K562 (cell line): ENCODE measurements around the gene RNGTT. TPM values are rescaled to one million over a fixed set of nuclear protein-coding genes. Genes with fewer than 3 reads are reported as not detected.

Experiments
- ATAC-seq: fragments of 200-7000 bp; cut with Tn5 transposase; 3 replicates; pipeline ENCODE4 v1.9.1; 2020; ENCODE audit warnings: moderate library complexity
- BruUV-seq: library from RNA; stranded (reverse); fragments of 400-500 nt; replicated peaks from 2 replicates; lab custom pipeline; 2021; lab: Mats Ljungman, UMichigan
- CTCF ChIA-PET: fragments of 300-600 bp; formaldehyde crosslinking; extraction: SDS; loops from one replicate; lab custom pipeline; 2021; ENCODE audit warnings: low intra/inter-chr PET ratio; lab: Yijun Ruan, JAX
- POLR2A ChIA-PET: fragments of 300-600, 350-650 bp; sonication (Branson Sonifier 250); formaldehyde crosslinking; extraction: SDS; loops from one replicate; lab custom pipeline; 2021; ENCODE audit warnings: antibody characterized with exemption, inconsistent platforms; lab: Yijun Ruan, JAX
- DNase-seq, 4 experiments: peaks; one replicate each; pipeline versions ENCODE4 v3.0.0 to v3.0.0-alpha.2; 2011 to 2018; ENCODE audit warnings: low spot score in 3 of 4, mixed read lengths in 3 of 4; ENCODE audit errors: extremely low read depth in 1 of 4
- FAIRE-seq: peaks from 2 replicates; lab custom pipeline; 2011; peaks lifted over from hg19 to GRCh38; lab: Jason Lieb, UNC
- H2AFZ ChIP-seq: 2 replicates; pipeline ENCODE4 v1.6.0; 2011; ENCODE audit warnings: low read depth, low read length, control low read depth, inconsistent platforms
- H3K27ac ChIP-seq: fragments of 200-600 bp; 3 replicates; pipeline ENCODE4 v1.8.0; 2011; ENCODE audit warnings: low read depth, mild to moderate bottlenecking, control low read depth, inconsistent platforms, low read length, moderate library complexity, mixed read lengths; ENCODE audit errors: extremely low read depth
- H3K27me3 ChIP-seq, 2 experiments: fragments of 300-600 bp in 1 of 2; 2 replicates in 1 of 2; 3 replicates in 1 of 2; pipeline versions ENCODE4 v1.6.0 to v1.8.0; 2011; ENCODE audit warnings: inconsistent platforms in 2 of 2, low read length in 2 of 2, mild to moderate bottlenecking in 1 of 2, mixed read lengths in 1 of 2, moderate library complexity in 1 of 2; ENCODE audit not compliant: control insufficient read depth in 2 of 2, insufficient read depth in 2 of 2
- H3K36me3 ChIP-seq: fragments of 300-600 bp; 3 replicates; pipeline ENCODE4 v1.8.0; 2011; ENCODE audit warnings: mild to moderate bottlenecking, low read length, inconsistent platforms; ENCODE audit not compliant: control insufficient read depth, insufficient read depth
- H3K4me1 ChIP-seq, 2 experiments: fragments of 200-600 bp in 1 of 2; replicated peaks in 1 of 2; 2 replicates in 1 of 2; 3 replicates in 1 of 2; pipeline versions ENCODE4 v1.5.1 to v1.8.0; 2011; ENCODE audit warnings: inconsistent platforms in 2 of 2, low read length in 2 of 2, mild to moderate bottlenecking in 1 of 2, mixed read lengths in 1 of 2, moderate library complexity in 1 of 2; ENCODE audit not compliant: control insufficient read depth in 2 of 2, insufficient read depth in 2 of 2
- H3K4me2 ChIP-seq: 2 replicates; pipeline ENCODE4 v1.6.1; 2011; ENCODE audit warnings: low read length, control low read depth, inconsistent platforms, mixed read lengths; ENCODE audit not compliant: insufficient read depth
- H3K4me3 ChIP-seq: fragments of 200-600 bp; sonication (generic), shearing (Covaris generic); 2 replicates; pipeline ENCODE4 v1.5.1; 2016; ENCODE audit warnings: control low read depth, inconsistent platforms
- H3K79me2 ChIP-seq: fragments of 200-600 bp; 3 replicates; pipeline ENCODE4 v1.8.0; 2011; ENCODE audit warnings: low read length, inconsistent platforms; ENCODE audit not compliant: control insufficient read depth, insufficient read depth
- H3K9ac ChIP-seq, 2 experiments: 2 replicates each; pipeline versions ENCODE4 v1.6.0 to v1.6.1; 2011; ENCODE audit warnings: low read depth in 2 of 2, low read length in 2 of 2, control low read depth in 1 of 2, inconsistent platforms in 1 of 2, mild to moderate bottlenecking in 1 of 2, mixed read lengths in 1 of 2; ENCODE audit not compliant: insufficient read depth in 1 of 2
- H3K9me1 ChIP-seq: one replicate; pipeline ENCODE4 v1.6.0; 2011; ENCODE audit warnings: inconsistent platforms, mild to moderate bottlenecking, low read length, moderate library complexity; ENCODE audit not compliant: control insufficient read depth, insufficient read depth
- H3K9me3 ChIP-seq: replicated peaks from 2 replicates; pipeline ENCODE4 v1.5.1; 2011; ENCODE audit warnings: low read depth, low read length, inconsistent platforms; ENCODE audit not compliant: control insufficient read depth, insufficient read depth
- H4K20me1 ChIP-seq: replicated peaks from 2 replicates; pipeline ENCODE4 v1.6.1; 2011; ENCODE audit warnings: low read length, inconsistent platforms, mixed read lengths; ENCODE audit not compliant: control insufficient read depth, insufficient read depth
- ARID2 ChIP-seq: fragments of 450-650 bp; IDR thresholded peaks from 2 replicates; pipeline ENCODE4 v1.6.1; 2017; ENCODE audit warnings: antibody characterized with exemption, mild to moderate bottlenecking
- CC2D1A ChIP-seq: fragments of 450-650 bp; IDR thresholded peaks from 2 replicates; pipeline ENCODE4 v1.6.1; 2017; ENCODE audit warnings: mild to moderate bottlenecking
- E2F6 ChIP-seq, 2 experiments: IDR thresholded peaks; 2 replicates each; pipeline ENCODE4 v1.6.1; 2011; ENCODE audit warnings: borderline replicate concordance in 1 of 2, control low read depth in 1 of 2, low read depth in 1 of 2, low read length in 1 of 2, mild to moderate bottlenecking in 1 of 2, mixed read lengths in 1 of 2, moderate library complexity in 1 of 2; ENCODE audit not compliant: insufficient read depth in 1 of 2, insufficient read length in 1 of 2, poor library complexity in 1 of 2, severe bottlenecking in 1 of 2; ENCODE audit errors: extremely low read depth in 1 of 2
- GTF3C2 ChIP-seq: IDR thresholded peaks from 3 replicates; pipeline ENCODE4 v1.6.1; 2011; ENCODE audit warnings: borderline replicate concordance, mild to moderate bottlenecking, moderate library complexity; ENCODE audit not compliant: insufficient read length; ENCODE audit errors: extremely low read depth
- HMG20A ChIP-seq: fragments of 450-650 bp; formaldehyde crosslinking; conservative IDR thresholded peaks from 2 replicates; pipeline ENCODE4 v1.4.0; 2020; ENCODE audit warnings: mild to moderate bottlenecking, mixed read lengths
- MLLT1 ChIP-seq, 2 experiments: fragments of 450-650 bp; IDR thresholded peaks; 2 replicates each; pipeline ENCODE4 v1.6.1; 2016
- PATZ1 ChIP-seq: fragments of 250-450 bp; sonication (Bioruptor Pico); IDR thresholded peaks from 2 replicates; pipeline ENCODE4 v1.5.0; 2020; ENCODE audit warnings: mild to moderate bottlenecking, borderline replicate concordance
- SMARCA5 ChIP-seq: fragments of 450-650 bp; IDR thresholded peaks from 2 replicates; pipeline ENCODE4 v1.6.1; 2016
- TRIM28 ChIP-seq: fragments of 450-650 bp; IDR thresholded peaks from 2 replicates; pipeline ENCODE4 v1.6.1; 2017
- XRCC5 ChIP-seq: fragments of 200-400 bp; formaldehyde crosslinking; IDR thresholded peaks from 2 replicates; pipeline ENCODE4 v1.6.1; 2017; ENCODE audit warnings: low read depth, mild to moderate bottlenecking, low read length
- ZBTB43 ChIP-seq: sonication (generic); formaldehyde crosslinking; IDR thresholded peaks from 2 replicates; pipeline ENCODE4 v1.8.0; 2023; ENCODE audit warnings: mild to moderate bottlenecking, missing genetic modification reagents
- ZNF384 ChIP-seq: IDR thresholded peaks from 2 replicates; pipeline ENCODE4 v1.6.1; 2012; ENCODE audit warnings: low read depth, low read length, improper control_type of control experiment
- ZZZ3 ChIP-seq: fragments of 450-650 bp; IDR thresholded peaks from 2 replicates; pipeline ENCODE4 v1.6.1; 2016; ENCODE audit warnings: antibody characterized with exemption, mild to moderate bottlenecking, moderate library complexity
- WGBS: fragments of 100-300 bp; shearing (Covaris generic); methylation state at CpG from one replicate; pipeline ENCODE4 v1.1.6; 2016; ENCODE audit warnings: low coverage, mixed read lengths; ENCODE audit not compliant: insufficient coverage; ENCODE audit errors: missing lambda C conversion rate; 5-methylcytosine and 5-hydroxymethylcytosine counted together
- in situ Hi-C: fragments of 300-500 bp; cut with MboI; formaldehyde crosslinking; loops from 4 replicates; pipeline ENCODE4 v1.15.0; 2018; ENCODE audit warnings: inconsistent platforms, mixed read lengths
- intact Hi-C: fragments of 100-400 bp; cut with micrococcal nuclease; formaldehyde crosslinking; loops from 2 replicates; pipeline ENCODE4 v1.14.2; 2022
- polyA plus RNA-seq, 8 experiments: library from polyadenylated mRNA; depleted of rRNA in 4 of 8; stranded (reverse) in 5 of 8; unstranded in 3 of 8; fragments of >200 nt; fragmentation: Nextera tagmentation in 2 of 8; fragmentation: Illumina TruSeq in 1 of 8; extraction: Ambion mirVana in 2 of 8; extraction: Trizol in 1 of 8; gene quantifications; 2 replicates each; pipeline versions ENCODE4 v1.2.1 to v1.2.3, GENCODE V29; 2011 to 2014; ENCODE audit warnings: inconsistent platforms in 1 of 8, missing spikeins in 1 of 8
- total RNA-seq, 7 experiments: library from RNA; depleted of rRNA in 6 of 7; stranded (reverse); fragments of >200 nt in 6 of 7; fragmentation: Illumina TruSeq in 2 of 7; extraction: Trizol in 2 of 7; gene quantifications; 2 replicates each; pipeline versions ENCODE4 v1.2.1 to v1.2.3, GENCODE V29; 2011 to 2021; ENCODE audit warnings: low replicate concordance in 1 of 7

The RNGTT gene
- total and polyA plus RNA-seq, 9 of the 15 experiments (the other 6 are each of a cell fraction or from before 2014, with no cell fraction given): 6.1 to 31.7 (median 19.5) TPM

- TF ChIP-seq GTF3C2 (no peak), ZNF384 (no peak)
Measured at GRCh38 chr6:88866856-88867255, 96.6 kb downstream of the RNGTT start (continued).

GRCh38 chr6:88865275-88865674 is 98.1 kb downstream of the RNGTT start:
- no peak overlapping the region for H3K4me3 ChIP-seq
- ATAC-seq: no peak
- no peaks in the 10 kb centered on the region for H4K20me1 ChIP-seq
- no peaks in the 10 kb centered on the region for H3K9me1 ChIP-seq
- ChIA-PET POLR2A (no interaction called here), CTCF (no interaction called here)
- 100% methylated on average over 2 of the region's 2 CpGs for WGBS
- no peak overlapping the region for H3K9ac ChIP-seq
- no peaks in the 10 kb centered on the region for H3K9me3 ChIP-seq
- no peak overlapping the region for H2AFZ ChIP-seq
- in situ Hi-C loops (no loop called here), intact Hi-C loops (no loop called here)
- DNase-seq: no peak
- H3K4me2 ChIP-seq: no peak overlapping the region
- H3K79me2 ChIP-seq: no peaks in the 10 kb centered on the region
- no peak for FAIRE-seq
- H3K36me3 ChIP-seq: peaks cover 7% of the 10 kb centered on the region; the same call in 2 of the 3 replicates
- H3K4me1 ChIP-seq: no peaks in the 10 kb centered on the region
- H3K27ac ChIP-seq: no peak overlapping the region
- no peaks in the 10 kb centered on the region for H3K27me3 ChIP-seq
- no TSS peak for BruUV-seq
- no peak for TF ChIP-seq ARID2
- no peak for TF ChIP-seq SMARCA5
- TF ChIP-seq ZZZ3: no peak
- no peak for TF ChIP-seq XRCC5
- TF ChIP-seq MLLT1 (IDR thresholded peaks at IDR 0.05): no peak
- TF ChIP-seq E2F6 (IDR thresholded peaks at IDR 0.05; ENCODE audit: borderline replicate concordance in 1 of 2, extremely low read depth in 1 of 2, insufficient read depth in 1 of 2, insufficient read length in 1 of 2, low read depth in 1 of 2, low read length in 1 of 2, poor library complexity in 1 of 2, severe bottlenecking in 1 of 2): no peak
- no peak for TF ChIP-seq CC2D1A
- no peak for TF ChIP-seq TRIM28
- no peak for TF ChIP-seq PATZ1 (CRISPR knock-in tag)
- no peak for TF ChIP-seq ZBTB43 (CRISPR knock-in tag)
- TF ChIP-seq HMG20A (CRISPR knock-in tag): no peak
